SK-N-SH treated with all-trans-retinoic acid at 6 μM for 48 hours (cell line): ENCODE data around the gene UCK1.

Experiments
- PATZ1 ChIP-seq: fragments of 250-450 bp; sonication (Bioruptor Pico); IDR thresholded peaks from 2 replicates; pipeline ENCODE4 v1.8.0; 2020; ENCODE audit warnings: mild to moderate bottlenecking, moderate library complexity, borderline replicate concordance
- ZC3H10 ChIP-seq: fragments of 250-450 bp; sonication (Bioruptor Pico); IDR thresholded peaks from 2 replicates; pipeline ENCODE4 v1.5.1; 2021; ENCODE audit warnings: mild to moderate bottlenecking, moderate library complexity
- ZNF8 ChIP-seq: fragments of 450-650 bp; formaldehyde crosslinking; IDR thresholded peaks from 2 replicates; pipeline ENCODE4 v1.5.0; 2020; ENCODE audit warnings: mild to moderate bottlenecking, moderate library complexity

GRCh38 chr9:131475111-131475955, 55.7 kb downstream of the UCK1 start:
- TF ChIP-seq ZC3H10 (CRISPR knock-in tag) (no peak), ZNF8 (no peak), PATZ1 (CRISPR knock-in tag) (no peak)
